ENCODE results near the gene NKAIN2. TPM values are rescaled to one million over a fixed set of nuclear protein-coding genes. Genes with fewer than 3 reads are reported as not detected.

The NKAIN2 gene
- total and polyA plus RNA-seq, 4 donors: 16.3 to 67.0 (median 49.9) TPM

DNA sequence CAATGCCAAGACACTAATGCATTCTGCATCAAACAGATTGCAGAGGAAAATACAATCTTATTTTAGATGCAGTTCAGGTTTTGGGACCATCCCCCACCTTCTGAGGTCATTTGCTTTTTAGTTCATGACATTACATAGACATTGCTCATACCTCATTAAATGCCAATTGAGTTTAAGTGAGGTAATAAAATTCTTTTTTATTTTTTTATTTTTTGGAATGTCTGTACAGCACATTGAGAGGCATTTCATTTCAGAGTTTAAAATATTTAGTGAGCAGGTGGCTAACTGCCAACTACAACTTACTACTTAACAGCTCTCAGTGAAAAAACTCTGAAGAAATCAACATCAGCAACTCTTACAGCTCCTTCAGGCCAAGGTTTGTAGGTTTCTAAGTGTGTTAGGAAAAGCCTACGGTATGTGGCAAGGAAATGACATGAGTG, 676.3 kb downstream of the NKAIN2 start:
- no peaks in the 10 kb centered on the region for H3K27me3 ChIP-seq (ENCODE audit: control insufficient read depth, insufficient read depth, low read length)
- no peak overlapping the region for H3K27ac ChIP-seq (ENCODE audit: low read depth, low read length)
- H3K9me3 ChIP-seq (ENCODE audit: control insufficient read depth, insufficient read depth, low read length): no peaks in the 10 kb centered on the region
- H3K36me3 ChIP-seq (ENCODE audit: control insufficient read depth, insufficient read depth, low read length): no peaks in the 10 kb centered on the region
- whole genome bisulfite sequencing (ENCODE audit: insufficient coverage): no CpG with 5 or more reads among the region's 1 CpG
- H3K4me1 ChIP-seq (ENCODE audit: control insufficient read depth, insufficient read depth, low read length): no peaks in the 10 kb centered on the region
- DNase-seq (ENCODE audit: low read depth in 4 of 6, low spot score in 6 of 6): peak in 2 of 6 donors; percentile 40 to 55
- no peak overlapping the region for H3K4me3 ChIP-seq (ENCODE audit: low read depth, low read length)

GRCh38 chr6:124482071-124482491, 678.4 kb downstream of the NKAIN2 start:
- H3K27me3 ChIP-seq (ENCODE audit: control insufficient read depth, insufficient read depth, low read length): no peaks in the 10 kb centered on the region
- no peaks in the 10 kb centered on the region for H3K4me1 ChIP-seq (ENCODE audit: control insufficient read depth, insufficient read depth, low read length)
- no CpG with 5 or more reads among the region's 1 CpG for WGBS (ENCODE audit: insufficient coverage)
- H3K9me3 ChIP-seq (ENCODE audit: control insufficient read depth, insufficient read depth, low read length): no peaks in the 10 kb centered on the region
- H3K27ac ChIP-seq (ENCODE audit: low read depth, low read length): no peak overlapping the region
- no peaks in the 10 kb centered on the region for H3K36me3 ChIP-seq (ENCODE audit: control insufficient read depth, insufficient read depth, low read length)
- peak in 1 of 6 donors; percentile 52 for DNase-seq (ENCODE audit: low read depth in 4 of 6, low spot score in 6 of 6)
- H3K4me3 ChIP-seq (ENCODE audit: low read depth, low read length): no peak overlapping the region

- Histone ChIP-seq H3K4me3 (ENCODE audit: low read depth, low read length) (no peak overlapping the region), H3K36me3 (ENCODE audit: control insufficient read depth, insufficient read depth, low read length) (no peaks in the 10 kb centered on the region), H3K9me3 (ENCODE audit: control insufficient read depth, insufficient read depth, low read length) (no peaks in the 10 kb centered on the region), H3K27me3 (ENCODE audit: control insufficient read depth, insufficient read depth, low read length) (no peaks in the 10 kb centered on the region), H3K27ac (ENCODE audit: low read depth, low read length) (no peak overlapping the region), H3K4me1 (ENCODE audit: control insufficient read depth, insufficient read depth, low read length) (no peaks in the 10 kb centered on the region)
- peak in 1 of 6 donors; percentile 32 for DNase-seq (ENCODE audit: low read depth in 4 of 6, low spot score in 6 of 6)
- WGBS (ENCODE audit: insufficient coverage): no CpG with 5 or more reads among the region's 4 CpGs
Measured at GRCh38 chr6:124487623-124488431, 684.2 kb downstream of the NKAIN2 start.

DNA sequence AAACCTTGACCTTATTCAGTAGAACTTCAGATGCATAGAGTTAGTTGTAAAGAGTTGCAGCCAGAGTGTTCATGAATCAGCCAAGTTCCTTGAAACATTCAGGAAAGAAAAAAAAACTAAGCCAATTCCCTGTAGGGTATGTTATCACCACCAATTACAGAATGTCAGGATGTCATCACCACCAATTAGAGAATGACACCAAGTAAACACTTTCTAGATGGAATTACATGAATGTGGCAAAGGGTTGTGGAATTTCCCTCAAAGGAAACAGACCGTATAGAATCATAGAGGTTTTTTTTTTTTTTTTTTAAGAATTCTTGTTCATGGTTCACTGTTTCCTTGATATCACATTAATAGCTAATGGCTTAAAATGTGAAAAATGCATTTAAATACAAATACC, 686.5 kb downstream of the NKAIN2 start:
- DNase-seq (ENCODE audit: low read depth in 4 of 6, low spot score in 6 of 6): no peak
- H3K27me3 ChIP-seq (ENCODE audit: control insufficient read depth, insufficient read depth, low read length): no peaks in the 10 kb centered on the region
- no peaks in the 10 kb centered on the region for H3K4me1 ChIP-seq (ENCODE audit: control insufficient read depth, insufficient read depth, low read length)
- no peaks in the 10 kb centered on the region for H3K9me3 ChIP-seq (ENCODE audit: control insufficient read depth, insufficient read depth, low read length)
- no peaks in the 10 kb centered on the region for H3K36me3 ChIP-seq (ENCODE audit: control insufficient read depth, insufficient read depth, low read length)
- no peak overlapping the region for H3K4me3 ChIP-seq (ENCODE audit: low read depth, low read length)
- no CpG with 5 or more reads among the region's 1 CpG for WGBS (ENCODE audit: insufficient coverage)
- no peak overlapping the region for H3K27ac ChIP-seq (ENCODE audit: low read depth, low read length)

GRCh38 chr6:124493259-124493658, 689.6 kb downstream of the NKAIN2 start:
- H3K36me3 ChIP-seq (ENCODE audit: control insufficient read depth, insufficient read depth, low read length): no peaks in the 10 kb centered on the region
- peak in 1 of 6 donors; percentile 54 for DNase-seq (ENCODE audit: low read depth in 4 of 6, low spot score in 6 of 6)
- no peaks in the 10 kb centered on the region for H3K4me1 ChIP-seq (ENCODE audit: control insufficient read depth, insufficient read depth, low read length)
- no peak overlapping the region for H3K27ac ChIP-seq (ENCODE audit: low read depth, low read length)
- WGBS (ENCODE audit: insufficient coverage): no CpG with 5 or more reads among the region's 1 CpG
- no peaks in the 10 kb centered on the region for H3K27me3 ChIP-seq (ENCODE audit: control insufficient read depth, insufficient read depth, low read length)
- H3K9me3 ChIP-seq (ENCODE audit: control insufficient read depth, insufficient read depth, low read length): no peaks in the 10 kb centered on the region
- H3K4me3 ChIP-seq (ENCODE audit: low read depth, low read length): no peak overlapping the region

DNA sequence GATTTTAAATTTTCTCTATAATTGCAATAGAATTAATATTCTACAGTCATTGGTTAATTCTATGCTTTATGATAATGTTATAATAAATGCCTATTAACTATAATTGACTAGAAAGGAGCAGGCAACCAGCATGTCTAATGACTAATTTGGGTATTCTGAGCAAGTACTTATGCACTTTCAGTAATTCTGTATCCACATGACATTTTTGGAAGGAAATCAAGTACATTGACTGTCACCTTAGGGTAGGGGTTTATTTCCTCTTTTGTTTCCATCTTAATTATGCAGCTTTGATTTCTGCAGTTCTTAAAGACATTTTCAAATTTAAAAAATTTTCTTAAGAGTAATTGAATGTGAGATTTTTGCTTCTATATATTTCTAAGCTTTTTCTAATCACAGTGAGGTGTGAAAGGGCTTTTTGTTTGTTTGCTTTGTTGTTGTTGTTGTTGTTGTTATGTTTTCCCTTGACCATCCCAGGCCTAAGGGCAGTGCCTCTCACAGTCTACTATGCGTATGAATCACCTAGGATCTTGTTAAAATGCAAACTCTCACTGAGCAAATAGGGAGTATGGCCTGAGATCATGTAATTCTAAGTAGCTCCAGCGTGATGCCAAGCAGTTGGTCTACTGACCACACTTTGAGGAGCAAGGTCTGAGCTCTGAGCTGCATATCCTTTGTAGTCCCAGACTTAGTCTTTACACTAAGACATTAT, 691.4 kb downstream of the NKAIN2 start:
- Histone ChIP-seq H3K4me3 (ENCODE audit: low read depth, low read length) (no peak overlapping the region), H3K27me3 (ENCODE audit: control insufficient read depth, insufficient read depth, low read length) (no peaks in the 10 kb centered on the region), H3K27ac (ENCODE audit: low read depth, low read length) (no peak overlapping the region), H3K4me1 (ENCODE audit: control insufficient read depth, insufficient read depth, low read length) (no peaks in the 10 kb centered on the region), H3K9me3 (ENCODE audit: control insufficient read depth, insufficient read depth, low read length) (no peaks in the 10 kb centered on the region), H3K36me3 (ENCODE audit: control insufficient read depth, insufficient read depth, low read length) (no peaks in the 10 kb centered on the region)
- peak in 2 of 6 donors; percentile 40 to 64 for DNase-seq (ENCODE audit: low read depth in 4 of 6, low spot score in 6 of 6)
- WGBS (ENCODE audit: insufficient coverage): 56% methylated on average over 1 of the region's 2 CpGs

DNA sequence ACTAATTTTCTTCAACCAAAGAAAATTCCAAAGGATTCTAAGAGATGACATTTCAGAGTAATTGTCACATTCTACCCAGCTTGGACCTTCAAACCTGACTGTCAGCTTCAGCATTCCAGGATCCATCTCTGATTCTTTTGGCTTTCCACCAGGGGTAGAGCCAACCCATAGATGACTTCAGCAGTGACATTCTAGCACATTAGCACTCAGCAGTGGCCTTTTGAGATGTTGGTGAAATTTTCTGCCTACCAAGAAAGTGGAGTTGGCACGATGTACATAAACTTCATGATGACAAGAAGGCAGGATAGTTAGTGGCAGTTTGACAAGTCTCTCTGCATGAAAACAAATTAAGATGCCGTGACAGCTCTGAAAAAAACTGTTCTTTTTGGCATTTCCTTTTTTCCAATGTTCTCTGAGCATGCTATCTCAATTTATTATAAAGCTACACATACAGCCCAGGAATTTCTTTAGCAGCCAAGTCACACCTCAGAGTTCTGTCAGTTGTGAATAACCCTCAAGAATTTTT, 692.1 kb downstream of the NKAIN2 start:
- Histone ChIP-seq H3K36me3 (ENCODE audit: control insufficient read depth, insufficient read depth, low read length) (no peaks in the 10 kb centered on the region), H3K4me3 (ENCODE audit: low read depth, low read length) (no peak overlapping the region), H3K27ac (ENCODE audit: low read depth, low read length) (no peak overlapping the region), H3K27me3 (ENCODE audit: control insufficient read depth, insufficient read depth, low read length) (no peaks in the 10 kb centered on the region), H3K4me1 (ENCODE audit: control insufficient read depth, insufficient read depth, low read length) (no peaks in the 10 kb centered on the region), H3K9me3 (ENCODE audit: control insufficient read depth, insufficient read depth, low read length) (no peaks in the 10 kb centered on the region)
- DNase-seq (ENCODE audit: low read depth in 4 of 6, low spot score in 6 of 6): peak in 1 of 6 donors; percentile 93
- WGBS (ENCODE audit: insufficient coverage): 62% methylated on average over 2 of the region's 2 CpGs

DNA sequence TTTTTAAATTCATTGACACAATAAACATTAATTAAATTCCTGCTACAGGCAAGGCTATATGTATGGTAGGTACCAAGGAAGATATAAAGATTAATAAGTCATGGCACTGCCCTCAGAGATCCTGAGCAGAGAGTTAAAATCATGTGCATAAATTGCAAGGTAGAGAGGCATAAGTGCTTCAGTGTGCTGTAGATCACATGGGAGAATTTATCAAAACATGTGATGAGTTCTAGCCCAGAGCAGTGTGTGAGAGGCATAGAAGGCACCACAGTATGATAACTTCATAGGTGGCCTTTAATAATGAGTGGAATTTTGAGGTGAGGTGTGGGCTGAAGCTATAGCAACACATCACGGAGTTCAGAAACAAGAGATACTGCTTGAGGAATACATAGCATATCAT, 692.7 kb downstream of the NKAIN2 start:
- no peak for DNase-seq (ENCODE audit: low read depth in 4 of 6, low spot score in 6 of 6)
- no peaks in the 10 kb centered on the region for H3K27me3 ChIP-seq (ENCODE audit: control insufficient read depth, insufficient read depth, low read length)
- WGBS (ENCODE audit: insufficient coverage): 100% methylated on average over 1 of the region's 1 CpG
- no peaks in the 10 kb centered on the region for H3K4me1 ChIP-seq (ENCODE audit: control insufficient read depth, insufficient read depth, low read length)
- no peaks in the 10 kb centered on the region for H3K9me3 ChIP-seq (ENCODE audit: control insufficient read depth, insufficient read depth, low read length)
- no peak overlapping the region for H3K27ac ChIP-seq (ENCODE audit: low read depth, low read length)
- H3K4me3 ChIP-seq (ENCODE audit: low read depth, low read length): no peak overlapping the region
- H3K36me3 ChIP-seq (ENCODE audit: control insufficient read depth, insufficient read depth, low read length): no peaks in the 10 kb centered on the region

- Histone ChIP-seq H3K27me3 (ENCODE audit: control insufficient read depth, insufficient read depth, low read length) (no peaks in the 10 kb centered on the region), H3K36me3 (ENCODE audit: control insufficient read depth, insufficient read depth, low read length) (no peaks in the 10 kb centered on the region), H3K4me1 (ENCODE audit: control insufficient read depth, insufficient read depth, low read length) (no peaks in the 10 kb centered on the region), H3K4me3 (ENCODE audit: low read depth, low read length) (no peak overlapping the region), H3K27ac (ENCODE audit: low read depth, low read length) (no peak overlapping the region), H3K9me3 (ENCODE audit: control insufficient read depth, insufficient read depth, low read length) (no peaks in the 10 kb centered on the region)
- no CpG with 5 or more reads among the region's 2 CpGs for WGBS (ENCODE audit: insufficient coverage)
- no peak for DNase-seq (ENCODE audit: low read depth in 4 of 6, low spot score in 6 of 6)
Measured at GRCh38 chr6:124512431-124512830, 708.8 kb downstream of the NKAIN2 start.

All from spinal cord (tissue), 10 donors.